Measurements from ENCODE around the gene GAPDHS.

GAPDHS gene

DNA sequence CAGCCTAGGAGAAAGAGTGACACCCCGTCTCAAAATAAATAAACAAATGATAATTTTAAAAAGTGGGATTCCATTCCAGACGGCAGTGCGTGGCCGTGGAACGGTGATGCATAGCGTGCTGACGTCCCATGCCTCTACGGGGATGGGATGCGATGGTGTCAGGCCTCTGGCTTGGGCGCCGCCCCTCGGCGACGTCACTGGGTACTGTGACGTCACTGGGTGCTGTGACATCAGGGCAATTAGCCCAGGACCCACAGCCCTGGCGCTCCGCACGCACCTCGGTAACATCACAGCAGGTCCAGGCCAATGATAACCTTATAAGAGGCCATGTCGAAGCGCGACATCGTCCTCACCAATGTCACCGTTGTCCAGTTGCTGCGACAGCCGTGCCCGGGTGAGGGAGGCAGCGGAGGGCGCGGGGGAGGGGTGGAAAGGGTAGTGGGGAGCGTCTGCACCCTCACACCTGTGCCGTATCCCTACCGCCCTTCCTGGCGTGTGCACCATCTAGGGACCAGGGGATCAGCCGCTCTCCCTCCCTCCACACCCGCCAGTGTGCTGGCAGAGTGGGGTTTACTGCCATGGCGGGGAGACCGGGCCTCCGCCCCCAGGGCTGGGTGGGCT is at the start of gene GAPDHS:
GAPDHS (plus strand) TSS at position 256 of the 621 bp plus-strand sequence; CDS start at position 328, 72 bp downstream.
- no peak for DNase-seq (ENCODE audit: low read depth in 2 of 2)

DNA sequence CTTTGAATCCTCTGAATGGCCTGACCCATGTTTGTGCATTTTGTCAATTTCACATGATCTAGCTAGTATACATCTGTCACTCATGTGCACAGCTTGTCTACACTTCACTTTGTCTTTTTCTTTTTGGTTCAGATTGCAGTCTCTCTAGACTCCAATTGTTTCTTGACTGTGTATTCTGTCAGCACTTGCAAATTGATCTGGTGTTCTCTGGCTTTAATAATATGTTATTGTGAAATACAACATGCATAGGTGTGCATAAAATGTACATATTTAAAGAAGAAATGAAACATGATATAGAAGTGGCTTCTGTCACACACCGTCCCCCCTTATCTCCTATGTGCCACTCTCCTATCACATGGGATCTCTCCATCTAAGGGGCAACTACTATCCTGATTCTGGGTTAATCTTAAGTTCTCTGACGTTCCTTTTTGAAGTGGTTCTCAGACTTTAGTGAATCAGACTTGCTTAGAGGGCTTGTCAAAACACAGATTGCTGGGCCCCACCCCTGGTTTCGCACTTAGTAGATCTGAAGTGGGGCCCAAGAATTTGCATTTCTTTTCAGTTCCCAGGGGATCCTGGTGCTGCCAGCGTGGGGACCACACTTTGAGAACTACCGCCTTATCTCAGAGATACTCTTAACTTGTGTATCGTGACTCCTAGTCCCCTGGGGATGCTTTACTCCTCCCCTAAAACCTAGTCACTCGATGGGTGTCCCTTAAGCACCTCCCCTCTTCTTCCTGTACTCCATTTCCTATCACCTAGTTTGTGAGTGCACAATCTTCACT is 48.8 kb upstream of the GAPDHS start:
- no peak for DNase-seq (ENCODE audit: low read depth in 2 of 2)

DNA sequence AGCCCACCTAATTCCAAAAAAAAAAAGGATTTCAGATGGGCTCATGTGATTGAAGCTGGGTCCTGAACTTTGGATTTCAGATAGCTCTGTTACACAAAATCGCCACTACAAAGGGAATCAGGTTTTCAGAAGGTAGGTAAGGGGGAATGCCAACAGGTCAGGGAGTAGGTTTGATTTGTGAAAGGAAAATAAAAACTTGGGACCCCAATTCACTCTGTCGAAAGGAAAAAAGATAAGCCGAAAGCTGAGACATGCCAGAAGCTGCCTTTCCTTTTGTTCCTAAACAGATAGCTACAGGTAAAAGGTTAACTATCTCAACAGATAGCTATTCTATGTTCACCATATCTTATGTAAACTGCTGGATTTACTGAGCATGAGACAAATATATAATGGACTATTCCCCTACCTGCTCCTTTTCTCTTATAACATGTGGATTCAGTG is 47.0 kb upstream of the GAPDHS start:
- DNase-seq (ENCODE audit: low read depth in 2 of 2), result no peak

DNA sequence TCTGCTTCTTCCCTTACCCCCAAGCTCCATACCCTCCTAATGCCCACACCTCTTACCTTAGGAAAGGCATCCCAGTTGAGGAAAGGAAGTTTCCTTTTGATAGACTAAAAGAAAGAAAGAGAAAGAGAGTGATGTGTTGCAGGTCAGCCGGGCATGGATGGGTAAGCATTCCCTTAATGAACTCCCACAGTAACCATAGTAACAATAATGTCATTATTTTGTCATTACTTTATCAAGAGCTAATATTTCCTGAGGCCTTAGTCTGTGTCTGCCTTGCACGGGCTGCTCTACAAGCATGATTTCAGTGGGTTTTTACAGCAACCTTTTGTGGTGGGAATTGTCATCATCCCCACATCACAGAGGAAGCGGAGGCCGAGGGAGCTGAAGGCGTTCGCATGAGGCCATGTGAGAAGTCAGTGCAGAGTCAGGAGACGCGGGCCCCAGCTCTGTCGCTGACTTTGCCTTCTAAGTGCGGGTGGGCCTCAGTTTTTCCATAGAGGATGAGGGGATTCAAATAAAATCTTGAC is 45.5 kb upstream of the GAPDHS start:
- no peak for DNase-seq (ENCODE audit: low read depth in 2 of 2)

DNA sequence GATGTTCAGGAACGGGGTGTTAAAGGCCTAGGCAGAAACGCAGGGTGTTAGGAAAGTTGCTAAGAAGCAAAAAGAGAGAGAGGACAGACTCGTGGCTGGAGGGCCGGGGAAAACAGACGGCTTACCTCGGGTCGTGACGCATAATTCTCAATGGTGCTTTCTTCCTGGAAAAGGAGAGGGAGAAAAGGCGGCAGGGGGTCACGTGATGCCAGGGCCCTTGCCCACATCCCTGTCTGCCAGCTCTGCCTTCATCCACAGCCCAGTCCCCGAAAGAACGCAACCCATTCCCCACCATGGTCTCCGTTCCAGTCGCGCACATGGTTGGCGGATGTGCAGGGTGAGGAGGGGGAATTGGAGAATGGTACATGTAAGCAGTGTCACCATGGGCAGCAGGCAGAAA is 44.6 kb upstream of the GAPDHS start:
- DNase-seq (ENCODE audit: low read depth in 2 of 2), result no peak

DNA sequence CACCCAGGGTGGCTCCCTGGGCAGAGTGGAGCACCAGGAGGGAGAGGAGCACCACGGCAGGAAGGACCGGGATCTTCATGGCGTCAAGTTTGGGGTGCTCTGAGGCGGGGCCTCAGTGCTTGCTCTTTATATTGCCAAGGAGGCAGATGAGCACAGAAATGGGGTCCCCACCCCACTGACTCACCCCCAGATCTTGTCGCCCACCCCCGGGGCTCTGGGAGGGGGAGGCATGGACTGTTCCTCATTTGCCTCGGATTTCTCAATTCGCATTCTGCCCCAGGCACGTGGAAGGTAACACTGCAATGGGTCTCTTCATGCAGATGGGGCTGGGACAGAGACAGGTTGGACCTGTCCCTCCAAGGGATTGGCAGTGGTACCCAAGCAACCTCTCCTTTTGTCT is 42.9 kb upstream of the GAPDHS start, which contains the start of gene KRTDAP:
KRTDAP (minus strand) TSS at position 101 of the 400 bp plus-strand sequence; CDS start at position 79, 22 bp downstream.
- no peak for DNase-seq (ENCODE audit: low read depth in 2 of 2)

DNA sequence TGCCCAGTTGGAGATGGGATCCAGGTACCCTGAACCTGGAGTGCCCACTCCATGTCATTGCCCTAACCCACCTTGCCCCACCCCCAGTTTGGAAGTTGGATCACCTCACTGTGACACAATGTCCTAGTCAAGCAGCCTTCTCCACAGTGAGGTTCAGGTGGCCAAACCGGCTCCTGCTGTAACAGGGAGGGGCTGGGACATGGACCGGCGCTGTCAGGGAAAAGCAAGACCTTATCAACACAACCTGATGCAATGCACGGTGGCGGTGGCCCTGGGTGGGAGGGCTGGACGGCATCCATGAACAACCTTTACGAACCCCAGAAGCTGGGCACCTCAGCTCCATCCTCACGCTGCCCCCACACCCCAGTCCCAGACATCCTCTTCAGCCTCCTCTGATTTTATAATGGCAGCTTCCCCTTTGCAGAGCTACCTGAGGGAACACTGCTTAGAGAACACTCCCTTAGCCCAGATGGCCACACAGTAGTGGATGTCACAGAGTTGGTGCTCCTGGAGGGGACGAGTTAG is 41.4 kb upstream of the GAPDHS start:
- DNase-seq (ENCODE audit: low read depth in 2 of 2), result no peak

DNA sequence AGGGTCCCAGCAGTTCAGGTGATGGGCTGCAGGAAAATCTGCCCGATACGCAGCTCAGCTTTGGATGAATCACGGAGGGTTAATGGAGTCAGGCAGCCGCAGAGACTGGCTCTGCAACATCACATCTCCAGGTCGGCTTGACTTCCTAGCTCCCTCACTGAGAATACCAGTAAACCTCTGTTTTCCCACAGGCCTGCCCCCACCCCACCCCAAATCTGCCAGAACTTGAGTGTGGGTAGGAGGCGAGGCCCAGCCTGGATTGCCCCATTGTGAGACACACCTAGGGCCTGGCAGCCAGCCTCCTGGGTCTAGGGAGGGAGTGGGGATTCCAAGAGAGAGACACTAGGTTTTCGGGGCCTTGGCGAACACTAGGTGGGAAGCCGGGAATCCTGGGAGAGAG is 39.3 kb upstream of the GAPDHS start:
- no peak for DNase-seq (ENCODE audit: low read depth in 2 of 2)

DNA sequence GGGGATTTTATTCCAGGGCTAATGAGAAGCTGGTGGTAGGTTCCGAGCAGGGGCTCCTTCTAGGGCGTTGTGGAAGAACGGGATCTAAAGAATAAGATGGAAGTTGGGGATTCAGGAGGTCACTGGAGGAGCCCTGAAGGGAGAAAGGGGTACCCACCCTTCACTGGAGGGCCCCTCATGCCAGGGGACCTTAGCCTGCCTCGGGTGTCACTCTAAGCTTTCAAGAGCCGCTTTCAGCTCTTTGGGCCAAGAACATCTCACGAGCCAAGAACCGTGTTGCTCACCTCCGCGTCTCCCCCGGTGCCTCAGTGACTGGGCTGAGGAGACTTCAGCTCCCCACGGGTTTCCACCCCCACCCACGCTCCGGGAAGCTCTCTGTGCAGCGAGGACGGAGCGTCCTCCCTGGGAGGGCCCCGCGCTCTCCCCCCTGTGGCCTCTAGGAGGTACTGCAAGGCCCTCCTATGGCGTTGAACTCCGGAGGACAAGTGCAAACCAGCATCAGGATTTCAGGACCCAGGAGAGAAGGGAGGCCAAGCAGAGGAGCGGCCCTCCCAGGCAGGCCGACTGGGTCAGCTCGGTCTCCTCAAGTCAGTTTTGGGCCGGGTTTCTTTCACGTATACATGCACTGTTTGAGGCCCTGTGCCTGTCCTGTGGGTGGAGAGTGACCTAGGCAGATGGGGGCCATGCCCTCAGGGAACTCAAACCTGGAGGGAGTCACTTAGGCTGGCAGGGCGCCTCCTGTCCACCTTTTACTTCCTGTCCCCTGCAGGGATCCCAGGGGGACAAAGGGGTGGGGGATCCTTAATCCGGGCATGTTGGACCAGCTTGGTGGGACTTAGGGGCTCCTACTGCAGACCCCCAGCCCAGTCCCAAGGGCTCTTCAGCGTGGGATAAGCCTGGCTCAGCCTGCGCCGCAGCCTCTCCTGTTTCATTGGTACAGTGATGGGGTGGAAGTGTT is 37.9 kb upstream of the GAPDHS start:
- peak in 1 of 2 experiments; percentile 18 for DNase-seq (ENCODE audit: low read depth in 2 of 2)

DNA sequence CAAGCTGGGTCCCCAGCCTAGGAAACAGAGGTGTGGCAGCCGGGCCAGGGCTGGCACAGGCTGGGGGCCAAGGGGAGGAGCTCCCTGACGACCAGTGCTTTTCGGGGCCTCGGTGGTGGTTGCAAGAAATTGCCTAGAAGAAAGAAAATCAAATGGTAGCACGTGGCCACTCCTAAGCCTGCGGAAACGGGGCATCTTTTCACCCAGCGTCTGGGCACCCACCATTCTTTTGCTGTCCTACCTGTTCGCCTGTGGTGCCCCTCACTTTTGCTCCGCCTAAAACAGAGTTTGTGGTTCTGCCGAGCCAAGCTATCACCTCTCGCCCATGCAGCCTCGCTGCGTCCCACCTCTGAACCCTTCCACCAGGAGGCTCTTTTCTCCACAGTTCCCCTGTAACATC is 35.9 kb upstream of the GAPDHS start:
- no peak for DNase-seq (ENCODE audit: low read depth in 2 of 2)

DNA sequence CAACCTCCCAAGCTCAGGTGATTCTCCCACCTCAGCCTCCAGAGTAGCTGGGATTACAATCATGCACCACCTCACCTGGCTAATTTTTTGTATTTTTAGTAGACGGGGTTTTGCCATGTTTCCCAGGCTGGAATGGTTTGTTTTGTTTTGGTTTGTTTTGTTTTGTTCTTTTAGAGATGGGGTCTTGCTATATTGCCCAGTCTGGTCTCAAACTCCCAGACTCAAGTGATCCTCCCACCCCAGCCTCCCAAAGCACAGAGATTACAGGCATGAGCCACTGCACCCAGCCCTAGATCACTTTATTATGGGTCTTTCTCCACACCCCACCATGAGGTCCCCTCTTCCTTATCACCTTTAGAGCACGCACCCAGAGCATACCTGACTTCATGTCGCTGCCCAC is 35.0 kb upstream of the GAPDHS start:
- no peak for DNase-seq (ENCODE audit: low read depth in 2 of 2)

DNA sequence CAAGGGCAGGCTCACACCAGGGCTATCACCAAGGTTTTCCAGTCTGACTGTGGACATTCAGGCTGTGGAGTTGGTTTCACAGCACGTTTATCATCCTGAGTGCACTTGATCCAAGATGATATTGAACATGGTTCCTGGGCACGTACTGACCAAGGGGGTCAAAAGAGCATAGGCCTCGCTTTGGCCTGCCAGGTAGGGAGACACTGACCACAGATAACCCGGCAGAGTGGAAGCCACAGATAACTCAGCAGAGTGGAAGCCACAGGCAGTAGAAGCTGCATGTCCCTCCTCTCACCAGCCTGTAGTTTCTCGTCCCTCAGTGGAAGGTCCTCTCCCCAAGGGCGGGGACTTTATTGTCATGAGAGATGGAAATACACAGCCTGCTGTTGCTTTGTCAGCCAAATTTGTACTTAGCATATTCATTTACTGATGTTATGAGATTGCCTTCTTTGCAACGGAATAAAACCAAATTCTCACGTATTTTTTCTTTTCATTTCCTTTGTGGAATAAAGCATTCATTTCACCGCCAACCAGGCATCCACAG is 34.2 kb upstream of the GAPDHS start:
- no peak for DNase-seq (ENCODE audit: low read depth in 2 of 2)

DNA sequence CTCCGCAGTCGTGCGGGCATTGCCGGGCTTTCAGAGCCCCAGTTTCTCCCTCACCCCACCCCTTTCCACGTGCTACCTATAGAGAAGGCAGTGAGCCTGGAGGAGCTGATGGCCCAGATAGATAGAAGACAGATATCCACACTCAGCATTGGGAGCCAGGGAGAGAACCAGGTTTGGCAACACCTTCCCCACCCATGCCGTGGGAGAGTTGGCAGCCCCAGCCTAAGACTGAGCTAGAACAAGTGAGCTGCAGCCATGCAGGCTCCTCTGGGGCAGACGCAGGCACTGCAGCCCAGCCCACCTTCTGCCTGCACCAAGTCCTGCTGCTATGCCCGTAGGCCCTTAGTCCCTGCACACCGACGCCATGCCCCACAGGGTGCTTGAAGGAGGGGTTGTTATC is 32.6 kb upstream of the GAPDHS start:
- no peak for DNase-seq (ENCODE audit: low read depth in 2 of 2)

DNA sequence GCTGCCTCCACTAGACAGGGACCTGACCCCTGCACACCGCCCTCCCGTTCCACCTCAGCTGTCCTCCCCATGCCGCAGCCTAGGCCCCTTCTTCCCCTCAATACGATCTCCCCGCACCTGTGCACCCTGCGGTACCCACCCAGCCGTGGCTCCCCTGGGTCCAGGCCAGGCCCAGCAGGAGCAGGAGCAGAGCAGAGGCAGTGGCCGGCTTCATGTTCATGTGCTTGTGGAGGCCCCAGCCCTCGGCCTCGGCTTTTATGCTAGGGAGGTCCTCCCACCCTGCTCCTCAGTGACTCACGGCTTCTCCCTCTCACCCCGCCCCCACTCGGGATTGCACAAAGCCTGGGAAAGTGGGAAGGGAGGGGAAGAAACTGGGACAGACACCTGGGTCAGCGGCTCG is 31.6 kb upstream of the GAPDHS start:
- no peak for DNase-seq (ENCODE audit: low read depth in 2 of 2)

DNA sequence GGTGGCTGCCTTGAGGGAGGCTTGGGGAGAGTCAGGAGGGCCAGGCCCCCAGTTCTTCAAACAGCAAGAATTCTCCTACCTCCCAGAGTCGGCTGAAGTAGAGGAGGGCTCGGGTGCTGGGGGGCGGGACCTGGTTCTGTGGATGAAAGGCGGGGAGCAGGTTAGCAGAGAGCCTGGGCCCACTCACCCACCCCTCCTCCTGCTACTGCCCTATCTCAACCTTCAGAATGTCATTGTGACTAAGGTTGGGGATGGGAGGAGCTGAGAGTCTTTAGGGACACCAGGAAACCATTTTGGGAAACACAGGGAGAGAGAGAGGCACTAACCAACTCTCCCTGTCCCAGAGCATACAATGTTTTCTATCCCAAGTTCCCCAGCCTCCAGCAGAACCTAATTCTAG is 30.5 kb upstream of the GAPDHS start:
- no peak for DNase-seq (ENCODE audit: low read depth in 2 of 2)

DNA sequence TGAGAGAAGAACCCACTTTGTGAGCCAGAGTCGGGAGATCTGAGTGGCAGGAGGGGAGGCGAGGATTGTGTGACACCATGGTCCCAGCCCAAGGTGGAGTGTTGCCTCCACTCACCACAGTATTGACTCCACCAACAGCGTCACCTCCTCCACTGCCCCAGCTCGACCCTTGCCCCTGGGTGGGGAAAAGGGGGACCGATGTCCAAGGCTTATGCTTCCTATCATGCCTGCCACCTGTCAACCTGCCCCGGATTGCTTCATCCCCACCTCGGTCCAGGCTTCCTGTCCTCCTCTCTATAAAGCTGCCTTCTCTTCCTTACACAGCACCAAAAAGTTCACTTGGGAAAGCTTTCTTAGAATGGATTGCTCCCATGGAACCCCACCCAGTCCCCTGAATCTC is 27.2 kb upstream of the GAPDHS start:
- no peak for DNase-seq (ENCODE audit: low read depth in 2 of 2)

DNA sequence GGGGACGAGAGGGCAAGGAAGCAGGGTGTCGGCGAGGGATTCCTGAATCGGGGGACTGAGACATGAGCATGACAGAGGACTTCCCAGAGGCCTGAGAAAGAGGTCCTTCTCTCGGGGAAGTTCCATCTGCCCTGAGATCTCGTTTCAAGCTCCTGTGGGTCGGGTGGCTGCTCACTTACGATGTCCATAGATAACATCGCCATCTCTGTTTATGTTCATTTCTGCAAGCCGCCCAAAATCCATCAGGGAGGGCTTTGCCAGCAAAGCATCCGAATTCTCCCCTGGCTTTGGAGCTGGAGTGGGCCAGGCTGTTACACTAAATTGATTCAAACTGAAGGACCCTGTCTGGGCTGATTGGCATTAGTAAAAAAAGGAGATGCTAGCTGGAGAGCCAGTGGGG is 25.7 kb upstream of the GAPDHS start:
- DNase-seq (ENCODE audit: low read depth in 2 of 2), result no peak

DNA sequence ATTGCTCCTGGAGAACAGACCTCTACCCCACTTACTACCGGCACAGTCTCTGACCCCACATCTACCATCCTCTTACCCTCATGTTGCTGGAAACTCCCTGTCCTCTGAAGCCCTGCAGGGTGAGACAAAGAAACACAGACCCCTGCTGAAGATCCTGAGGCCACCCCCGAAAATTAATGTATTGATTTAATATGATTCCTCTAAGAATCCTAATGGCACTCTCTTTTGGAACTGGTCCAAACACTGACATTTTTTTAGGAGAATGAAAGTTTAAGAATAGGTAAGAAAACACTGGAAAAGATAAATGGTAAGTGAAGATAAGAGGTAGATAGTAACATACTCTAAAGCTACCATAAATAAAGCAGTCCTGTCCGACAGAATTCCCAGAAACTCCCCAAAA is 25.1 kb upstream of the GAPDHS start:
- DNase-seq (ENCODE audit: low read depth in 2 of 2), result no peak

DNA sequence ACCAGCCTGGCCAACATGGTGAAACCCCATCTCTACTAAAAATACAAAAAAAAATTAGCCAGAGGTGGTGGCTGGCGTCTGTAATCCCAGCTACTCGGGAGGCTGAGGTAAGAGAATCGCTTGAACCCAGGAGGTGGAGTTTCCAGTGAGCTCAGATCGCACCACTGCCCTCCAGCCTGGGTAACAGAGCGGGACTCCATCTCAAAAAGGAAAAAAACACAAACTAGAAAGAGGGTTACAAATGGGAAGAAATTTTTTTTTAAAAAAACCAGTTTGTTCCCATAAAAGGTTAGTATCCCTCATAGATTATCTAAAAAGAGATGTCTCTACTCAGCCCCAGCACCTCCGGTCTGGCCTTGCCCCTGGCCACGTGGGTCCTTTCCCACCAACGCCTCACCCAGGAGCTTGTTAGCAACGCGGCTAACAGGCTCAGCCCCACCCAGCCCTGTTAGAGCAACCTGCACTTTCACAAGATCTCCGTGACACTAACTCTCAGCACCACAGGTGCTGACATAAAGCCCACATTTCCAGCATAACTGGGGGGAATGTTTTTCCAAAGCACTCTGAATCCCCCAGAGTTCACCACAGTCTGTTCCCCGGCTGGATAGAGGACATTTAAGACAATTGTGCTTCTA is 24.1 kb upstream of the GAPDHS start:
- DNase-seq (ENCODE audit: low read depth in 2 of 2), result no peak

DNA sequence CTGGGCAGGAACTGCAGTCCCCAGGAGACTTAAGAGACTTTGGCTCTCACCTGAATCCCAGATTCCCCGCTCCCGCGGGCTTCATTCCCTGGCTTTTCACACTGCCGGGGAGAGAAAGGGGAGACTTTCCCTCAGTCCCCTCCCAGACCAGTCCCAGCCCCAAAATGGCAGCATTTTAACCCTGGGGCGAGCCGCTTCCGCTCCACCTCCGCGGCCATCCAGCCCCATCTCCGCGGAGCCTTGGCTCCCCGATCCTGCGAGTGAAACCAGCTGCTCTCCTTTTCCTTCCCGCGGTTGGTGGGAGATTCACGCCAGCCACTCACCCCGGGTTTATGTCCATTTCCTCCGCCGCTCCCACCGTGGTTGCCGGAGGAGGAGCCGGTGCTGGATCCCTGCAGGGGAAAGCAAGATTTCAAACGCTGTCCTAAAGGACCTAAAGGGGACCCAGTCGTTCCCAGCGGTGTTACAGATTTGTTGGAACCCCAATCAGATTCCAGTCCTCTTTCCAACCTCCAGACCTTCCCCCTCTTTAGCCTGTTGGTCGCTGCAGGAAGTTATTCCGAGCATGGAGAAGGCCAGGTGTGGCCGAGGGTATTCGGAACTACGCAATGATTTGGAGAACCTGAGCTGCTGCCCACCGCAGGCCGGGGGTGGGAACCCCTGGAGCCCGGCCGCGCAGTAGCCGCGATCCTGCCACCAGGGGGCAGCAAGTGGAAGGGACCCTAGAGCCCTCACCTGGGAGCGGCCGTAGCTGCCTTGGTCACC is 23.2 kb upstream of the GAPDHS start:
- DNase-seq (ENCODE audit: low read depth in 2 of 2), result no peak
